Measurements from ENCODE around the gene PRLR. TPM values are rescaled to one million over a fixed set of nuclear protein-coding genes. Genes with fewer than 3 reads are reported as not detected.

The PRLR gene
- total and polyA plus RNA-seq, 9 of the 15 experiments (the other 6 are each of a cell fraction or from before 2014, with no cell fraction given), result 0.02 TPM; not detected in 8

GRCh38 chr5:35135239-35135700 is 95.0 kb downstream of the PRLR start:
- no peaks in the 10 kb centered on the region for H4K20me1 ChIP-seq (replicated peaks; ENCODE audit: control insufficient read depth, insufficient read depth, low read length)
- H3K9ac ChIP-seq (ENCODE audit: insufficient read depth in 1 of 2, low read depth in 2 of 2, low read length in 2 of 2), result no peak overlapping the region
- no peak for ATAC-seq
- H3K9me3 ChIP-seq (replicated peaks; ENCODE audit: control insufficient read depth, insufficient read depth, low read depth, low read length), result no peaks in the 10 kb centered on the region
- TF ChIP-seq BRF1 (IDR thresholded peaks at IDR 0.05; ENCODE audit: borderline replicate concordance, extremely low read depth, insufficient read length) (no peak), ZNF589 (CRISPR knock-in tag; IDR thresholded peaks at IDR 0.05; ENCODE audit: low read depth) (no peak), HMG20A (CRISPR knock-in tag; conservative IDR thresholded peaks at IDR 0.05) (no peak), ZNF253 (CRISPR knock-in tag; conservative IDR thresholded peaks at IDR 0.05) (no peak), CBX3 (IDR thresholded peaks at IDR 0.05; ENCODE audit: borderline replicate concordance in 1 of 2, low read length in 2 of 2) (no peak)
- TF ChIP-seq, protein P1, sequence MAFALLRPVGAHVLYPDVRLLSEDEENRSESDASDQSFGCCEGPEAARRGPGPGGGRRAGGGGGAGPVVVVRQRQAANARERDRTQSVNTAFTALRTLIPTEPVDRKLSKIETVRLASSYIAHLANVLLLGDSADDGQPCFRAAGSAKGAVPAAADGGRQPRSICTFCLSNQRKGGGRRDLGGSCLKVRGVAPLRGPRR (CRISPR knock-in tag; IDR thresholded peaks at IDR 0.05), result no peak
- no peak overlapping the region for H3K27ac ChIP-seq (ENCODE audit: extremely low read depth, low read depth, low read length)
- no peaks in the 10 kb centered on the region for H3K79me2 ChIP-seq (ENCODE audit: control insufficient read depth, insufficient read depth, low read length)
- ChIA-PET POLR2A (no interaction called here), CTCF (ENCODE audit: low intra/inter-chr PET ratio) (no interaction called here)
- no peaks in the 10 kb centered on the region for H3K9me1 ChIP-seq (ENCODE audit: control insufficient read depth, insufficient read depth, low read length)
- in situ Hi-C loops (cut with MboI) (no loop called here), intact Hi-C loops (cut with micrococcal nuclease) (no loop called here)
- H3K36me3 ChIP-seq (ENCODE audit: control insufficient read depth, insufficient read depth, low read length), result no peaks in the 10 kb centered on the region
- no peak overlapping the region for H3K4me2 ChIP-seq (ENCODE audit: insufficient read depth, low read length)
- H3K4me3 ChIP-seq, result no peak overlapping the region
- DNase-seq (ENCODE audit: extremely low read depth in 1 of 4, low spot score in 3 of 4), result no peak
- peaks cover 0 to 13% of the 10 kb centered on the region in 2 experiments; a peak in 2 of 5 replicates for H3K27me3 ChIP-seq (ENCODE audit: control insufficient read depth in 2 of 2, insufficient read depth in 2 of 2, low read length in 2 of 2)
- H2AFZ ChIP-seq (ENCODE audit: low read depth, low read length), result no peak overlapping the region
- no peak for FAIRE-seq
- H3K4me1 ChIP-seq (replicated peaks in 1 of 2; ENCODE audit: control insufficient read depth in 2 of 2, insufficient read depth in 2 of 2, low read length in 2 of 2), result no peaks in the 10 kb centered on the region
- no TSS peak for BruUV-seq (replicated peaks)
- WGBS (ENCODE audit: insufficient coverage, low coverage, missing lambda C conversion rate), result 1% methylated on average over 9 of the region's 9 CpGs

All from K562 (cell line).